ENCODE data around the gene NOTO.

NOTO gene

DNA sequence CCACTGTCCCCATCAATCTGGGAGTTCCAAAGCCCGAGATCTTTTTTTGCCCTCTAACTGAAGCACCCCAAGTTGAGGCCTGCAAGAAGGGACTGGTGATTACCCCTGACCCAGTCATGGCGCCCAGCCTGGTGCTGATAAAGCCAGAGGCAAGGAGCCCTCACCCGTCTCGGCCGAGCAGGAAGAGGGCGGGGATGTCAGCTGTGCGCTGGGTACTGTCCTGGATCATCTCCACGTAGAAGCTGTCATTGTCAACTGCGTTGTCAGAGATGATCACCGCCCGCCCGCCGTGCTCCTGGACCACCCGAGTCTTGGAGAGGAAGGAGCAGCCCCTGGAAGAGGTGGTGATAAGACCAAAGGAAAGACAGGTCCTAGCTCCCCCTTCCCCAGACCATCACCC, 26.3 kb downstream of the NOTO start:
- H3K27ac ChIP-seq (ENCODE audit: low read length) = no peak overlapping the region
- H3K36me3 ChIP-seq (ENCODE audit: insufficient read depth, low read length) = peaks cover 60% of the 10 kb centered on the region

GRCh38 chr2:73232403-73233153, 30.2 kb downstream of the NOTO start:
- TF ChIP-seq CTCF (IDR thresholded peaks at IDR 0.05; ENCODE audit: borderline replicate concordance, extremely low read depth, low read length, poor library complexity, severe bottlenecking) (peak; percentile 19), EZH2 (IDR thresholded peaks at IDR 0.05; ENCODE audit: borderline replicate concordance, low read depth, low read length, severe bottlenecking) (no peak)
- ATAC-seq (ENCODE audit: insufficient read depth, low read depth) (no peak), DNase-seq (peak; percentile 44)
- H4K20me1 ChIP-seq (ENCODE audit: insufficient read depth, low read length) = peaks cover 29% of the 10 kb centered on the region
- peaks cover 50% of the 10 kb centered on the region for H3K36me3 ChIP-seq (ENCODE audit: insufficient read depth, low read length)
- H3K4me3 ChIP-seq (ENCODE audit: low read depth in 1 of 2, low read length in 2 of 2) = peak overlapping the region; percentile 63 to 71
- no peaks in the 10 kb centered on the region for H3K9me3 ChIP-seq (ENCODE audit: insufficient read depth, low read length, severe bottlenecking)
- peaks cover 43% of the 10 kb centered on the region for H3K4me1 ChIP-seq (ENCODE audit: insufficient read depth, low read length)
- peak overlapping the region; percentile 85 for H3K4me2 ChIP-seq (ENCODE audit: insufficient read depth, low read length)
- no peaks in the 10 kb centered on the region for H3K27me3 ChIP-seq (ENCODE audit: insufficient read depth, low read length, poor library complexity)
- H3K79me2 ChIP-seq (ENCODE audit: insufficient read depth, low read length) = peaks cover 47% of the 10 kb centered on the region
- peak overlapping the region; percentile 68 for H3K27ac ChIP-seq (ENCODE audit: low read length)
- H3K9ac ChIP-seq (ENCODE audit: low read depth, low read length) = peak overlapping the region; percentile 93
- H2AFZ ChIP-seq (ENCODE audit: low read depth, low read length) = peak overlapping the region; percentile 83

More for the DNA sequence above, 26.3 kb downstream of the NOTO start:
- no peak overlapping the region for H3K4me2 ChIP-seq (ENCODE audit: insufficient read depth, low read length)
- H3K79me2 ChIP-seq (ENCODE audit: insufficient read depth, low read length) = peaks cover 11% of the 10 kb centered on the region
- H3K4me3 ChIP-seq (ENCODE audit: low read depth in 1 of 2, low read length in 2 of 2) = no peak overlapping the region
- ATAC-seq (ENCODE audit: insufficient read depth, low read depth) (no peak), DNase-seq (no peak)
- no peaks in the 10 kb centered on the region for H3K9me3 ChIP-seq (ENCODE audit: insufficient read depth, low read length, severe bottlenecking)
- no peak overlapping the region for H2AFZ ChIP-seq (ENCODE audit: low read depth, low read length)
- H3K27me3 ChIP-seq (ENCODE audit: insufficient read depth, low read length, poor library complexity) = no peaks in the 10 kb centered on the region
- TF ChIP-seq CTCF (IDR thresholded peaks at IDR 0.05; ENCODE audit: borderline replicate concordance, extremely low read depth, low read length, poor library complexity, severe bottlenecking) (no peak), EZH2 (IDR thresholded peaks at IDR 0.05; ENCODE audit: borderline replicate concordance, low read depth, low read length, severe bottlenecking) (no peak)
- no peak overlapping the region for H3K9ac ChIP-seq (ENCODE audit: low read depth, low read length)
- H3K4me1 ChIP-seq (ENCODE audit: insufficient read depth, low read length) = peaks cover 15% of the 10 kb centered on the region
- peaks cover 3% of the 10 kb centered on the region; the same call in 1 of the 2 replicates for H4K20me1 ChIP-seq (ENCODE audit: insufficient read depth, low read length)

DNA sequence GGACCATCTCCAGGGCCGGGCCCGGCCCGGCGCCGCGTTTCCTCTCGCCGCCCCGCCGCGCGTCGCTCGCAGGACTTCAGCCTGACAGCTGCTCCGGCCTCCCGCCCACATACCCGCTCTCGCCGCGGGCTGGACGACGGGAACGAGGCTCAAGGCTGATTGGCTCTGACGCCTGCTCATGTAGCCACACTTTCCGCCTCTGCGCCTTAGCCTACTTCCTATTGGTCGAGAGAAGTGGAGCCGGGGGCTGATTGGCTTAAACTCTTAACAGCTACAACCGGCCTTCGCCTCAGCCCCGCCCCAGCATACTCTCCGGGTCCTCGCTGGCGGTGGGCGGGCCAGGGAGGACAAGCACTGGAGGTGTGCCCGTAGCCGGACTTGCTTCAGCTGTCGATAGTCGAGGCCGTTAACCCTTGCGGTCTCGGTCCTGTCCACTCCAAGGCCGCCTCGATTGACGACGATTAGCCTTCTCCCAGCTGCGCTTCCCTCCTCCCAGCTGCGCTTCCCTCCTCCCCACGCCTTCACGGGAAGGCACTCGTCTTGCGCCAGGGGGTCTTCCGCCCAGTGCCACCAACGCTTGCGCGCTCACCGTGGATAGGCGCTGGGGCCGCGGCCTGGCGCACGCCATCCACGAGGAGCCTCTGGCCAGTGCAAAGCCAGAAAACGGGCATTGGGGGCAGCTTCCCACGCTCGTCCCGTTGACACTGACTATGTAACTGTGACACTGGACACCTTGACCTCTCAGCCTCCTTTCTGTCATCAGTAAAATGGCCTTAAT, 31.0 kb downstream of the NOTO start, which contains the start of gene PRADC1:
PRADC1 (minus strand) TSS at position 86 of the 778 bp plus-strand sequence; CDS start at position 7, 79 bp downstream.
- ATAC-seq (ENCODE audit: insufficient read depth, low read depth) = peak; percentile 88

More for the DNA sequence above, 31.0 kb downstream of the NOTO start, which contains the start of gene PRADC1:
- peaks cover 43% of the 10 kb centered on the region for H3K4me1 ChIP-seq (ENCODE audit: insufficient read depth, low read length)
- H4K20me1 ChIP-seq (ENCODE audit: insufficient read depth, low read length) = peaks cover 33% of the 10 kb centered on the region
- peak within 1 kb of the TSS; percentile 87 for H2AFZ ChIP-seq (ENCODE audit: low read depth, low read length)
- peak within 1 kb of the TSS; percentile 63 to 71 for H3K4me3 ChIP-seq (ENCODE audit: low read depth in 1 of 2, low read length in 2 of 2)
- H3K27me3 ChIP-seq (ENCODE audit: insufficient read depth, low read length, poor library complexity) = no peaks in the 10 kb centered on the region
- no peaks in the 10 kb centered on the region for H3K9me3 ChIP-seq (ENCODE audit: insufficient read depth, low read length, severe bottlenecking)
- peak within 1 kb of the TSS; percentile 93 for H3K9ac ChIP-seq (ENCODE audit: low read depth, low read length)
- peak within 1 kb of the TSS; percentile 85 for H3K4me2 ChIP-seq (ENCODE audit: insufficient read depth, low read length)
- H3K36me3 ChIP-seq (ENCODE audit: insufficient read depth, low read length) = peaks cover 47% of the 10 kb centered on the region
- TF ChIP-seq EZH2 (IDR thresholded peaks at IDR 0.05; ENCODE audit: borderline replicate concordance, low read depth, low read length, severe bottlenecking) (no peak), CTCF (IDR thresholded peaks at IDR 0.05; ENCODE audit: borderline replicate concordance, extremely low read depth, low read length, poor library complexity, severe bottlenecking) (no peak)
- peaks cover 54% of the 10 kb centered on the region for H3K79me2 ChIP-seq (ENCODE audit: insufficient read depth, low read length)
- peak within 1 kb of the TSS; percentile 87 for H3K27ac ChIP-seq (ENCODE audit: low read length)
- DNase-seq = peak; percentile 96

Data from DND-41 (cell line).